ENCODE measurements around the gene SOST.

The SOST gene

GRCh38 chr17:43772877-43773648, 14.5 kb upstream of the SOST start:
- no peak for DNase-seq (ENCODE audit: low read depth)
- TF ChIP-seq, protein P1, sequence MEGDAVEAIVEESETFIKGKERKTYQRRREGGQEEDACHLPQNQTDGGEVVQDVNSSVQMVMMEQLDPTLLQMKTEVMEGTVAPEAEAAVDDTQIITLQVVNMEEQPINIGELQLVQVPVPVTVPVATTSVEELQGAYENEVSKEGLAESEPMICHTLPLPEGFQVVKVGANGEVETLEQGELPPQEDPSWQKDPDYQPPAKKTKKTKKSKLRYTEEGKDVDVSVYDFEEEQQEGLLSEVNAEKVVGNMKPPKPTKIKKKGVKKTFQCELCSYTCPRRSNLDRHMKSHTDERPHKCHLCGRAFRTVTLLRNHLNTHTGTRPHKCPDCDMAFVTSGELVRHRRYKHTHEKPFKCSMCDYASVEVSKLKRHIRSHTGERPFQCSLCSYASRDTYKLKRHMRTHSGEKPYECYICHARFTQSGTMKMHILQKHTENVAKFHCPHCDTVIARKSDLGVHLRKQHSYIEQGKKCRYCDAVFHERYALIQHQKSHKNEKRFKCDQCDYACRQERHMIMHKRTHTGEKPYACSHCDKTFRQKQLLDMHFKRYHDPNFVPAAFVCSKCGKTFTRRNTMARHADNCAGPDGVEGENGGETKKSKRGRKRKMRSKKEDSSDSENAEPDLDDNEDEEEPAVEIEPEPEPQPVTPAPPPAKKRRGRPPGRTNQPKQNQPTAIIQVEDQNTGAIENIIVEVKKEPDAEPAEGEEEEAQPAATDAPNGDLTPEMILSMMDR (IDR thresholded peaks at IDR 0.05; ENCODE audit: control insufficient read depth, extremely low read depth, insufficient read depth) = no peak

DNA sequence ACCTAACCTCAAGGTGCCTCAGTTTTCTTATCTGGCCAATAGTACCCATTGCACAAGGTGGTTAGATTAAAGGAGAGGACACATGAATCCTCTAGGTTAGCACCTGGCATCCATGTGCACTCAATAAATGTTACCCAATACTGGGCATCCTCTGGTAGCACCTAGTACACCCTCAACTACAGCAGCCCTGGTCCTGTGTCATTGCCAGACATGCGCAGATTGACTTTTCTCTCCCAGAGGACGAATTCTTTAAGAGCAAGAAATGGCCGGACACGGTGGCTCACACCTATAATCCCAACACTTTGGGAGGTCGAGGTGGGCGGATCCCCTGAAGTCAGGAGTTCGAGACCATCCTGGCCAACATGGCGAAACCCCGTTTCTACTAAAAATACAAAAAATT, 12.9 kb upstream of the SOST start:
- no peak overlapping the region for H3K4me3 ChIP-seq (ENCODE audit: low read depth, low read length)
- TF ChIP-seq, protein P1 (IDR thresholded peaks at IDR 0.05; ENCODE audit: control insufficient read depth, extremely low read depth, insufficient read depth) = no peak
- no peak for DNase-seq (ENCODE audit: low read depth)

More at GRCh38 chr17:43772877-43773648, 14.5 kb upstream of the SOST start:
- no peak overlapping the region for H3K4me3 ChIP-seq (ENCODE audit: low read depth, low read length)

- H3K4me3 ChIP-seq (ENCODE audit: low read depth, low read length) = no peak overlapping the region
- TF ChIP-seq, protein P1 (IDR thresholded peaks at IDR 0.05; ENCODE audit: control insufficient read depth, extremely low read depth, insufficient read depth) = no peak
- DNase-seq (ENCODE audit: low read depth) = no peak
These were observed 12.4 kb upstream of the SOST start for GRCh38 chr17:43770957-43771356.

GRCh38 chr17:43769859-43770258, 11.3 kb upstream of the SOST start:
- no peak overlapping the region for H3K4me3 ChIP-seq (ENCODE audit: low read depth, low read length)
- no peak for DNase-seq (ENCODE audit: low read depth)
- TF ChIP-seq, protein P1 (IDR thresholded peaks at IDR 0.05; ENCODE audit: control insufficient read depth, extremely low read depth, insufficient read depth) = no peak

DNA sequence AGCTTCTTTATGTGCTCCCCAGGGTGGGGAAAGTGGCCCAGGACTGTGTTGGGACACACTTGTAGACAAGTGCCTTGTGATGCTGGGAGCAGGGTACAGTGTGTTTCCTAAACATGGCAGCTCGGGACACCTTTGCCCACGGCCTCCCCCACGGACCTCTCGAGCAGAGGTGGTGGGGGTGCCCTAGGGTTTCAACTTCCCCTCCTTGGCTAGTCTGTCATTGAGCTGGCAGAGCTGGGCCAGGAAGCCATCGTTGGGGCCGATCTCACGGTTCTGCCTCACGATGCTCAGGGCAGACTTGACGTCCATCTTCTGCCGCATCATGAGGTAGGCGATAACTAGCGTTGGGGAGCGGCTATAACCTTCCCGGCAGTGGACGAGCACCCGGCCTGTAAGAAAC, 10.8 kb upstream of the SOST start:
- no peak for DNase-seq (ENCODE audit: low read depth)
- no peak overlapping the region for H3K4me3 ChIP-seq (ENCODE audit: low read depth, low read length)
- TF ChIP-seq, protein P1 (IDR thresholded peaks at IDR 0.05; ENCODE audit: control insufficient read depth, extremely low read depth, insufficient read depth) = no peak

DNA sequence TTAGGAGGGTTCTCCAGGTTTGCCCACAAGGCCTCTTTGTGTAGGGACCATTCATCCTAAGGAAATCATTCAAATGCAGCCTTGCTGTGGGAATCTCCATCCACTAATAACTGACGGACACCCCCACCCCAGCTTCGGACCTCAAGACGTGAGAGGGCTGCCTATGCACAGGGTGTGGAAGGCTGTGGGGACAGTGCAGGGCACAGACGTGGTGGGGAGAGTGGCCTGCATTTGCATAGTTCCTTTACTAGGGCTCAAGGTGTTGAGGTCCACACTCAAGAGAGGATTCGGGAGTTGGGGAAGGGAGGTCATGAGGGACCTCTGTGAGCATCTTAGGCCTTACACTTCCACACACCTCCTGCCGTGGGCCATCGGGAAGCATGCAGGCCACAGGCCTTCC, 10.4 kb upstream of the SOST start:
- no peak for DNase-seq (ENCODE audit: low read depth)
- H3K4me3 ChIP-seq (ENCODE audit: low read depth, low read length) = no peak overlapping the region
- TF ChIP-seq, protein P1 (IDR thresholded peaks at IDR 0.05; ENCODE audit: control insufficient read depth, extremely low read depth, insufficient read depth) = no peak

DNA sequence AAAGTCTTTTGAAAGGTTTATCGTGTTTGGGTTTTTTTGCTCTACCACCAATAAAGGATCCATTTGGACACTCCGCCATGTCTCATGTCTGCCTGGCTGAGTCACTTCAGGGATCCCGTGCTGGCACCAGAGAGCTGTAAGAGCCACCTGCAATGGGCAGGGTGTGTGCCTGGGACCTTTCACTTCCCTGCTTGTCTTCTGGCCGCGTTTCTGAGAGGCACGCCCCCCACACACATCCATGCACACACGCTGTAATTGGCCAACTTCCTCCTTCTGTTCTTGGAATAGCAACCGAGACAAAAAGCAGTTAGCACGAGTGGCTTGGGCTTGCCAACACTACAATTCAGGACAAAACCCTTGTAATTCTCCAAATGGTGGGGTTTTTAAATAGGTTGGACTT, 9.8 kb upstream of the SOST start:
- DNase-seq (ENCODE audit: low read depth) = no peak
- TF ChIP-seq, protein P1 (IDR thresholded peaks at IDR 0.05; ENCODE audit: control insufficient read depth, extremely low read depth, insufficient read depth) = no peak
- no peak overlapping the region for H3K4me3 ChIP-seq (ENCODE audit: low read depth, low read length)
